DND-41 (cell line): ENCODE results near the gene AFAP1.

Source experiments
- CTCF ChIP-seq: IDR thresholded peaks from 2 replicates; pipeline ENCODE4 v1.5.1; 2012; ENCODE audit warnings: borderline replicate concordance, low read length, moderate library complexity, mild to moderate bottlenecking; ENCODE audit not compliant: poor library complexity, severe bottlenecking; ENCODE audit errors: extremely low read depth
- EZH2 ChIP-seq: IDR thresholded peaks from 3 replicates; pipeline ENCODE4 v1.6.1; 2012; ENCODE audit warnings: borderline replicate concordance, low read depth, mild to moderate bottlenecking, moderate library complexity, low read length, inconsistent platforms; ENCODE audit not compliant: severe bottlenecking

- TF ChIP-seq CTCF (no peak), EZH2 (no peak)
These were observed 151.5 kb downstream of the AFAP1 start for GRCh38 chr4:7788193-7788592.
